ENCODE measurements around the gene PHLPP1. TPM values are rescaled to one million over a fixed set of nuclear protein-coding genes. Genes with fewer than 3 reads are reported as not detected.
A peak's percentile ranks its signal among the peaks of the same experiment; 100 is the strongest.

PHLPP1 gene
- total RNA-seq (2016; rRNA removed; fragmentation: Illumina TruSeq; extraction: Trizol) (18.5 and 19.8 TPM in 2 replicates), polyA plus RNA-seq (2011; rRNA removed) (9.2 and 9.8 TPM in 2 replicates), polyA minus RNA-seq (2011; rRNA and poly(A)+ RNA removed; ENCODE audit: low replicate concordance) (17.9 and 28.2 TPM in 2 replicates), Bru-seq, nascent RNA (percentile 89 among the genes with signal in this experiment), BruChase-seq, experiment 1, labeled RNA remaining after a 6-hour chase (percentile 72 among the genes with signal in this experiment), BruChase-seq, experiment 2, labeled RNA remaining after a 2-hour chase (percentile 73 among the genes with signal in this experiment)
- 8.5 and 10.8 TPM in 2 replicates for total RNA-seq (2016; cell fraction: cytosol; rRNA removed; fragmentation: Illumina TruSeq; extraction: Trizol; ENCODE audit: low read depth)
- 16.7 and 17.3 TPM in 2 replicates for total RNA-seq (2016; cell fraction: insoluble cytoplasmic fraction; rRNA removed; fragmentation: Illumina TruSeq; extraction: Trizol)
- total RNA-seq (2016; cell fraction: membrane; rRNA removed; fragmentation: Illumina TruSeq; extraction: Trizol), result 8.5 and 10.8 TPM in 2 replicates
- 29.4 and 39.2 TPM in 2 replicates for total RNA-seq (2016; cell fraction: nucleus; rRNA removed; fragmentation: Illumina TruSeq; extraction: Trizol)
- 7.0 and 7.7 TPM in 2 replicates for polyA plus RNA-seq (2011; cell fraction: cytosol; rRNA removed)
- 11.5 and 13.7 TPM in 2 replicates for polyA plus RNA-seq (2011; cell fraction: nucleus; rRNA removed)
- 9.2 and 15.8 TPM in 2 replicates for polyA plus RNA-seq (2012)
- 0.60 and 0.61 TPM in 2 replicates for polyA plus RNA-seq (2016; cell fraction: cytosol; fragmentation: Illumina TruSeq; extraction: Trizol; ENCODE audit: low read depth)
- polyA plus RNA-seq (2016; cell fraction: insoluble cytoplasmic fraction; fragmentation: Illumina TruSeq; extraction: Trizol; ENCODE audit: low read depth), result 13.0 and 17.3 TPM in 2 replicates
- polyA plus RNA-seq (2016; cell fraction: membrane; fragmentation: Illumina TruSeq; extraction: Trizol; ENCODE audit: low read depth), result 2.3 and 2.5 TPM in 2 replicates
- polyA plus RNA-seq (2016; cell fraction: nucleus; fragmentation: Illumina TruSeq; extraction: Trizol; ENCODE audit: insufficient read depth, low read depth), result 17.6 and 19.5 TPM in 2 replicates
- polyA minus RNA-seq (2011; cell fraction: cytosol; rRNA and poly(A)+ RNA removed), result 24.3 and 29.5 TPM in 2 replicates
- polyA minus RNA-seq (2011; cell fraction: nucleus; rRNA and poly(A)+ RNA removed), result 61.7 and 84.3 TPM in 2 replicates
- long read RNA-seq, experiment 1, partial matches to known transcripts, result 5 of 7 reads
- long read RNA-seq, experiment 1, other reads (novel, unspliced or antisense), result 2 of 7 reads
- long read RNA-seq, experiment 2, full-length matches to known transcripts, result 6 of 41 reads
- long read RNA-seq, experiment 2, partial matches to known transcripts, result 7 of 41 reads
- long read RNA-seq, experiment 2, other reads (novel, unspliced or antisense), result 28 of 41 reads

- no peak for DNase-seq (ENCODE audit: low spot score)
- no peak for TF ChIP-seq ATF7-NPFF (CRISPR knock-in tag; IDR thresholded peaks at IDR 0.05; ENCODE audit: low read depth)
- no peak for TF ChIP-seq ZNF17 (CRISPR knock-in tag; IDR thresholded peaks at IDR 0.05)
- TF ChIP-seq TAF15 (IDR thresholded peaks at IDR 0.05; ENCODE audit: low read depth, low read length, poor library complexity, severe bottlenecking), result peak; percentile 10
- TF ChIP-seq SIX4 (CRISPR knock-in tag; IDR thresholded peaks at IDR 0.05), result no peak
- peak; percentile 24; the same call in 1 of the 2 replicates for TF ChIP-seq ZNF746 (CRISPR knock-in tag; IDR thresholded peaks at IDR 0.05)
- TF ChIP-seq ZNF562 (CRISPR knock-in tag; IDR thresholded peaks at IDR 0.05; ENCODE audit: borderline replicate concordance), result no peak
- TF ChIP-seq ZNF430 (CRISPR knock-in tag; IDR thresholded peaks at IDR 0.05), result no peak
- no peak for TF ChIP-seq ZNF407 (CRISPR knock-in tag; IDR thresholded peaks at IDR 0.05; ENCODE audit: not compliant biosample characterization)
- no peak for TF ChIP-seq ELF1 (CRISPR knock-in tag; IDR thresholded peaks at IDR 0.05)
Observed at GRCh38 chr18:62715436-62715758, at the start of gene PHLPP1. TSS of gene PHLPP1 (plus strand) at chr18:62715541. CDS start at chr18:62715684, 143 bp downstream.

More at GRCh38 chr18:62715436-62715758, at the start of gene PHLPP1:
- Histone ChIP-seq H3K9me3 (ENCODE audit: low read length) (no peaks in the 10 kb centered on the region), H3K4me1 (ENCODE audit: insufficient read depth, low read length) (peaks cover 4% of the 10 kb centered on the region; the same call in 1 of the 2 replicates), H3K79me2 (ENCODE audit: insufficient read depth, low read length) (peaks cover 45% of the 10 kb centered on the region), H3K27ac (ENCODE audit: extremely low read length, insufficient read depth, low read length) (peak within 1 kb of the TSS; percentile 88), H3K9ac (ENCODE audit: insufficient read depth, low read depth, low read length) (peak within 1 kb of the TSS; percentile 81), H4K20me1 (ENCODE audit: insufficient read depth, low read length) (peaks cover 15% of the 10 kb centered on the region), H3K4me3 (replicated peaks in 1 of 3; ENCODE audit: insufficient read depth in 1 of 3, low read depth in 2 of 3, low read length in 3 of 3) (peak within 1 kb of the TSS; percentile 72 to 86 (median 78)), H3K36me3 (replicated peaks in 1 of 2; ENCODE audit: control insufficient read depth in 1 of 2, insufficient read depth in 2 of 2, low read length in 2 of 2) (no peaks in the 10 kb centered on the region), H3K27me3 (ENCODE audit: control insufficient read depth in 1 of 2, insufficient read depth in 2 of 2, low read length in 2 of 2) (no peaks in the 10 kb centered on the region; a peak in 1 of 5 replicates), H2AFZ (ENCODE audit: low read length) (peak within 1 kb of the TSS; percentile 96), H3K4me2 (ENCODE audit: low read depth, low read length) (peak within 1 kb of the TSS; percentile 93)
- ChIA-PET POLR2A (interaction anchor here (0.6 to 4.1 kb wide), 14 partner anchors 8 to 707 kb away, joined by 3 to 34 read pairs (median 4); partner anchors contain the start of gene VPS4B), CTCF (ENCODE audit: low intra/inter-chr PET ratio, low total read pairs) (interaction anchor here (1.2 to 2.1 kb wide), 2 partner anchors 77 to 243 kb away, joined by 5 to 9 read pairs; no protein-coding TSS in a partner anchor)
- ATAC-seq (no peak), FAIRE-seq (no peak)
- BruUV-seq (replicated peaks), result no TSS peak
- intact Hi-C loops (cut with micrococcal nuclease; ENCODE audit: unreplicated experiment) (loop anchor here (2.0 to 5.0 kb wide), 3 partner anchors 87 to 222 kb away; no protein-coding TSS in a partner anchor), in situ Hi-C loops (cut with HindIII; ENCODE audit: extremely low pct_ligation_motif_present, low pct_unique_long_range_greater_than_20kb) (loop anchor here (5.0 to 10.0 kb wide), 3 partner anchors 87 to 269 kb away; no protein-coding TSS in a partner anchor)
- no CpG with 5 or more reads among the region's 46 CpGs for WGBS (ENCODE audit: low lambda C conversion rate)
